K562 (cell line): ENCODE results near the gene GIPR. TPM values are rescaled to one million over a fixed set of nuclear protein-coding genes. Genes with fewer than 3 reads are reported as not detected.

Experiments
- ARID3A ChIP-seq: IDR thresholded peaks from 2 replicates; pipeline ENCODE4 v1.6.1; 2012; ENCODE audit warnings: low read depth, low read length, improper control_type of control experiment, borderline replicate concordance
- FOXP1 ChIP-seq: sonication (generic); formaldehyde crosslinking; IDR thresholded peaks from 2 replicates; pipeline ENCODE4 v1.8.0; 2022; ENCODE audit warnings: mild to moderate bottlenecking, missing genetic modification reagents
- HCFC1 ChIP-seq: IDR thresholded peaks from 2 replicates; pipeline ENCODE4 v1.6.1; 2012; ENCODE audit warnings: low read depth, low read length, improper control_type of control experiment
- HNRNPL ChIP-seq: fragments of 200-400 bp; formaldehyde crosslinking; IDR thresholded peaks from 2 replicates; pipeline ENCODE4 v1.6.1; 2017; ENCODE audit warnings: low read depth, mild to moderate bottlenecking, low read length
- MTA3 ChIP-seq: fragments of 450-650 bp; formaldehyde crosslinking; IDR thresholded peaks from 2 replicates; pipeline ENCODE4 v1.6.1; 2017; ENCODE audit warnings: mild to moderate bottlenecking, borderline replicate concordance
- MXD1 ChIP-seq: fragments of 250-450 bp; sonication (Bioruptor Pico); IDR thresholded peaks from 2 replicates; pipeline ENCODE4 v1.8.0; 2021; ENCODE audit warnings: borderline replicate concordance, mild to moderate bottlenecking, moderate library complexity; ENCODE audit not compliant: poor library complexity, severe bottlenecking
- MYC ChIP-seq, 2 experiments: fragments of 250-450 bp in 1 of 2; sonication (Bioruptor Pico) in 1 of 2; IDR thresholded peaks; 2 replicates each; pipeline versions ENCODE4 v1.5.1 to v1.6.1; 2012 to 2021; ENCODE audit warnings: low read depth in 2 of 2, borderline replicate concordance in 1 of 2, improper control_type of control experiment in 1 of 2, low read length in 1 of 2, mild to moderate bottlenecking in 1 of 2, moderate library complexity in 1 of 2
- NFE2 ChIP-seq: IDR thresholded peaks from 2 replicates; pipeline ENCODE4 v1.6.1; 2014; ENCODE audit warnings: antibody characterized with exemption, low read depth
- TCF15 ChIP-seq: fragments of 250-450 bp; sonication (Bioruptor Pico); IDR thresholded peaks from 2 replicates; pipeline ENCODE4 v1.8.0; 2022; ENCODE audit warnings: moderate library complexity, mild to moderate bottlenecking, inconsistent platforms
- TFE3 ChIP-seq: fragments of 450-650 bp; formaldehyde crosslinking; IDR thresholded peaks from 2 replicates; pipeline ENCODE4 v1.4.0; 2020; ENCODE audit warnings: mild to moderate bottlenecking, mixed read lengths
- ZBTB11 ChIP-seq, 3 experiments: fragments of 200-800 bp in 1 of 3; fragments of 250-450 bp in 1 of 3; fragments of 450-650 bp in 1 of 3; sonication (Bioruptor Pico) in 1 of 3; sonication (Bioruptor generic) in 1 of 3; formaldehyde crosslinking in 1 of 3; IDR thresholded peaks; 2 replicates each; pipeline versions ENCODE4 v1.6.1 to v1.8.0; 2016 to 2022; ENCODE audit warnings: mild to moderate bottlenecking in 2 of 3, missing genetic modification characterization in 2 of 3, missing compliant biosample characterization in 1 of 3, moderate library complexity in 1 of 3
- ZNF121 ChIP-seq: sonication (generic); formaldehyde crosslinking; conservative IDR thresholded peaks from 2 replicates; pipeline ENCODE4 v1.8.0; 2022; ENCODE audit warnings: missing genetic modification reagents
- ZNF175 ChIP-seq: fragments of 200-800 bp; sonication (Bioruptor generic); IDR thresholded peaks from 2 replicates; pipeline ENCODE4 v1.6.1; 2016; ENCODE audit warnings: low read depth, mild to moderate bottlenecking, missing genetic modification characterization, missing compliant biosample characterization
- ZNF41 ChIP-seq: fragments of 250-450 bp; sonication (Bioruptor Pico); conservative IDR thresholded peaks from 2 replicates; pipeline ENCODE4 v1.4.0; 2020; ENCODE audit warnings: mild to moderate bottlenecking
- polyA plus RNA-seq, 8 experiments: library from polyadenylated mRNA; depleted of rRNA in 4 of 8; stranded (reverse) in 5 of 8; unstranded in 3 of 8; fragments of >200 nt; fragmentation: Nextera tagmentation in 2 of 8; fragmentation: Illumina TruSeq in 1 of 8; extraction: Ambion mirVana in 2 of 8; extraction: Trizol in 1 of 8; gene quantifications; 2 replicates each; pipeline versions ENCODE4 v1.2.1 to v1.2.3, GENCODE V29; 2011 to 2014; ENCODE audit warnings: inconsistent platforms in 1 of 8, missing spikeins in 1 of 8
- total RNA-seq, 7 experiments: library from RNA; depleted of rRNA in 6 of 7; stranded (reverse); fragments of >200 nt in 6 of 7; fragmentation: Illumina TruSeq in 2 of 7; extraction: Trizol in 2 of 7; gene quantifications; 2 replicates each; pipeline versions ENCODE4 v1.2.1 to v1.2.3, GENCODE V29; 2011 to 2021; ENCODE audit warnings: low replicate concordance in 1 of 7

The GIPR gene
- total and polyA plus RNA-seq, 9 of the 15 experiments (the other 6 are each of a cell fraction or from before 2014, with no cell fraction given), result 2.2 to 26.8 (median 12.7) TPM

GRCh38 chr19:45717131-45717982, 49.3 kb downstream of the GIPR start (continued):
- TF ChIP-seq NFE2, result no peak
- TF ChIP-seq ZNF175 (CRISPR knock-in tag), result peak; percentile 93
- peak; percentile 75 for TF ChIP-seq MYC (IDR thresholded peaks at IDR 0.05; ENCODE audit: low read depth, low read length)
- peak; percentile 6; the same call in 1 of the 2 replicates for TF ChIP-seq MYC (CRISPR knock-in tag; IDR thresholded peaks at IDR 0.05; ENCODE audit: borderline replicate concordance, low read depth)
- peak; percentile 76; the same call in 1 of the 2 replicates for TF ChIP-seq FOXP1
- TF ChIP-seq HCFC1, result peak; percentile 58; the same call in 1 of the 2 replicates
- TF ChIP-seq ZNF41 (CRISPR knock-in tag), result no peak
- TF ChIP-seq ARID3A, result 0 out of 2 replicates have a peak, but pooled peaks have one; percentile 25
- TF ChIP-seq MXD1 (CRISPR knock-in tag), result no peak
- TF ChIP-seq MTA3, result peak; percentile 77
- TF ChIP-seq TFE3 (CRISPR knock-in tag), result no peak
- TF ChIP-seq ZBTB11 (CRISPR knock-in tag; IDR thresholded peaks at IDR 0.05), result peak in 1 of 3 experiments; percentile 87; a peak in 2 of 6 replicates
- TF ChIP-seq TCF15 (CRISPR knock-in tag), result no peak
- TF ChIP-seq HNRNPL, result no peak
- no peak for TF ChIP-seq ZNF121 (CRISPR knock-in tag)
